Stimulated activated CD4-positive, alpha-beta T cell treated with anti-CD3 and anti-CD28 coated beads, Interleukin-1b, Interleukin-23, amount 100 ng/mL, for 1 hour (primary cell): ENCODE data around the gene RBP3.
"Not testable (repeated sequence)": the region's sequence is repeated elsewhere in the genome, so short reads cannot be mapped to it uniquely, and the experiment has no call there.

Experiments used
- DNase-seq, 2 donors: peaks; one replicate each; pipeline ENCODE4 v3.0.0-alpha.2; 2020; ENCODE audit warnings: low read depth in 2 of 2

RBP3 gene

DNA sequence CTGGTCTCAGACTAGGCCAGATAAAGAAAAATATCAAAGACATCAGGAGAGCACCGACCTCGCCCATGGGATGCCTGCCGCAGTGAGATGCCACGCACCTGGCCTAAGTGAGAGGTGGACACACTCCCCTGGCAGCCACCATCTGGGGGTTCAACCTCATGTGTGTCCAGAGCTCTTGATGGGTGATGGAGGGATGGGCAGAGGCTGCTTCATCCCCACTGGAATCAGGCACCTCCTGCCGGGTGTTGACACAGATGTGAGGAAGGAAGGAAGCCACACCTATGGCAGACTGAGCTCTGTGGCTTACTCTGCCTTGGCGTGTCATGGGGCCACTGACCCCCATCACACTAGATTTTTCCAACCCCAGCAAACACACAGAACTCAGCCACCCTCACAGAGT lies 24.6 kb downstream of the RBP3 start:
- no peak for DNase-seq

DNA sequence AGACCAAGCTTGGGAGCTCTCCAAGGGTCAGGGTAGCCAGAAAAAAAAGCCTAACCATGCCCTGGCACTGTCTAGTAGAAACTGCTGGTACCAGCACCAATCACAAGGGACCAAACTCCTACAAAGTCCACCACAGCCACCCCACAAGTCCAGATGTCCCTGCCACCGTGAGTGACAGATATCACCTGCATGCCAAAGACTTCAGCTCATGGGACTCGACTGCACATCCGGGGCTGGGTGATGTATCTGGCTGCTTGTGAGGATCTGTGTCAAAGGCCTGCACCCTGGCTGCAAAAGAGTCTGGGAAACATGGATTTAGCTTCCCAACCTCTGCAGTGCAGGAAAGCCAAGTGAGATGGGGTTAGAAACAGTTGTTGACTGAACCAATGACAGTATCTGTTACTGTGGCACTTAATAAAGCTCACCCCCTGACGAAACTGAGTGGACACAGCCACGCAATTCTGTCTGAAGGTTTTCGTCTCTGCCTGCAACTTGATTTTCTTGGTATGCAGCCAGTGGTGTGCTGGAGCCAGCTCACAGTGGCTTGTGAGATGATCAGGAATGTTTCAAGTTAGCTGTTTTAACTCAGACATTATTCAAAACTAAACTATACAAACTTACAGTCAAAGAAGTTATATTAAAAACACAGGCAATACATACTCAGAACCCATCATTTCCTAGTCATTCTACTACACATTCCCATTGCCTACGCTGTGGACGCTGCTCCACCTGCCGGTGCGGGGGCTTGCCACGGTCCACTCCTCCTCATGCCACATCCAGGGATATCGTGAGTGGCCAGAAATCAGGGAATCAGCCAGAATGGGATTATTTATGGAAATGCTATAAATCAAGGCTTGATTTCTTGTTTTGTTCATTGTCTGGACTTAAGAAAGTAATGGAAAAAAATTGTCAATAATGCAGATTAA lies 26.7 kb downstream of the RBP3 start:
- no peak for DNase-seq

DNA sequence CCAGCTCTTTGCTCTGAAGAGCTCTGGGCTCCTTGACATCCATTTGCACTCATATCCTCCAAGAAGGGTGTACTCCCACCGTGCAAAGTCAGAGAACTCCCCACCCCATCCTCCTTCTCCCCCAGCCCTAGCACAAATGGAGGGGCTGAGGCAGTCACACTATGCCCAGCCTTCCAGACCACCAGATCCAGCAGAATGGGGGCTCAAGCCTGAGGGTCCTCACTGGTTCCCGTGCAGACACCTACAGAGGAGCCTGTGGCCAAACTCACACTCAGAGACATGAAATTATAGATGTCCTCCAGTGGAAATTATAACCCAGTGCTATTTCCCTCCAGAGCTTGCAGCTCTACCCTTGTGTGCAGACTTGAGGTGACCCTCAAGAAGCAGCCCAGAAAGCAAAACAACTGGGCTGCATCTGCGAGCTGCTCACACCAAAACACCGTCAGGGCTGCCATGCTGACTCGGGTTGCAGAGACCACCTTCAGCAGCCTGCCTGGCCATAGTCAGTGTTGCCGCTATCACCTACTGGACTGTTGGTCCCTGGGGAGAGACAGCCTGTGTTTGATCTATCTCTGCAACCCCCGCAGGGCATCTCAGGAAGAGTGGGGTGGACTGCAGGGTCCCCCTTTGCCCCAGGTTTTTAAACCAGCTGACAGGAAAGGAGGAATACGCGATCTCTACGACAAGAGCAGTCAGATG lies 28.5 kb downstream of the RBP3 start:
- no peak for DNase-seq

DNA sequence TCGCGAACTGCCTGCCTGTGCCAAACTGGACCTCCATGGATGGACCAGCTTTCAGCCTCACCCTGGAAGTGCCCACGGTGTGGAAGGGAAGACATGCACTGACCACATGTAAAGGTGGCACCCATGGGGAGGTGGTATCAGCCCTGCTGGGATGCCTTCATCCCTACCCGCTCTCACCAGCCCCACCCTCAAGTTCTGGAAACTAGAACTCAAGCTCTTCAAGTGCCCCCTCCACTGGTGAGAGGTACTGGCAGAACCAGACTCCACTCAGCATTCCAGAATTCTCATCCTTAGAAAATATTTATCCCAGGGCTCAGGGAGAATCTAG lies 30.0 kb downstream of the RBP3 start:
- DNase-seq, result no peak

DNA sequence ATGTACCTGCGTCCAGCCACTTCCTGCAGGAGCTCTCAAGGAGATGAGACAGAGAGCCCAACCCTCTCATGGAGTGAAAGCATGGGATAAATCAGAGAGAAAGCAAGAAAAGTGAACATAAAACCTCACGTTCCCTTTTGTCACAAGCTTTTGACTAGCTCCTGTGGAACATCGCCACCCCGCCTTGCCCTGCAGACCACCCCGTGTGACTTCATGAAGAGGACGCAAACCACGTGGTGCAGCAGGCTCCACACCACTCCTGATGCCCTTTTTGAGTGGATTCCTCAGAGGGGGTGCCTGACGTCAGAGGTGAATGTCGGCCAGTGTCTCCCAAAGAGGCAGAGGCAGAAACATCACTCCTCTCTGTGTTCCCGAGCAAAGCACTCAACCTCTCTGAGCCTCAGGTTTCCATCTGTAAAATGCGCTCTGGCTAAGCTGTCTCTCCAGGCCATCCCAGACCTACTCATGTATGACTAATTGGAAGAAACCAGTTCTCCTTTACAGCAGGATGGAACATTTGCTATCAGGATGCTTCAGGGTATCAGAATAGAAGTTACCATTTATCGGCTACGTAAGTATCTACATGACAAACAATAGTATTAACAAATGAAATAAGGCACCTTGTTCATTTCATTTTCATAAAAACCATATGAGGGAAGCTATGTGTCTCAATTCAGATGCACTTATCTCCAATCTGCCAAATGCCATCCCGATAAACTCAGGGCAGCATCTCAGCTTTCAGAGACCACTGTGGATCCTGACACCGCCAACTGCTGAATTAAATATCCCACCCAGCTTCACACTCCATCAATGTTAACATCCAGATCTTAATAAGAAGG lies 30.7 kb downstream of the RBP3 start:
- no peak for DNase-seq

DNA sequence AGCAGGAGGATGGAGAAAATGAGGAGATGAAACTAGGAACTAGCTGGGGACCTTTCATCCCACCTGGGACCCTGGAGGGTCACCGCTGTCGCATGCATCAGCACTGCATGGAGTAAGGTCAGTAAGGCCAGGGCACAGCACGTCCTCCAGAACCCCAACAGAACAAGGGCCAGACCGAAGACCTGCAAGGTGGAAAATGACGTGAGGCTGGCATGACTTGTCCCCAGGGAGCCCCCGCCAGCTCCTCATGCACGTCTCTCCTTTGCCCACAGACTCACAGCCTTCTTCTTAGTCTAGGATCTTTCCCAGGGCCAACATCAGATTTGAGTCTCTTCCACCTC lies 31.3 kb downstream of the RBP3 start:
- DNase-seq, result no peak

DNA sequence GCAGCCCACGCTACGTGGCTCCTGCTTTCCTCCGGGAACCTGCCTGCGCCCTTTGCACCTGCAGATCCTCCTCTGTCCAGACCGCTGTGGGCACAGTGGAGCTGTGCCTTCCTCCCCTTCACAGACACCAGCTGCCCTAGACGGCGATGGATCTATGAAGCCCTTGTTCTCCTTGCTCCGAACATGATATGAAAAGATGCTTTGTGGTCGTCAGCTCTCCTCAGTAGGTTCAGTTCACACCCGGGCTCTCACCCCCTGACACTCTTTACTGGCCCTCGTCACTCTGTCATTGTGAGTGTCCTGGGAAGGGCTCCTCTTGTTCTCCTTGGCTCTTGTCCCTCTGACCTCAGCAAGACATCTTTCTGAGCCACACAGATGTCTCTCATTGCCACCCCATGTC lies 31.7 kb downstream of the RBP3 start:
- no peak for DNase-seq

DNA sequence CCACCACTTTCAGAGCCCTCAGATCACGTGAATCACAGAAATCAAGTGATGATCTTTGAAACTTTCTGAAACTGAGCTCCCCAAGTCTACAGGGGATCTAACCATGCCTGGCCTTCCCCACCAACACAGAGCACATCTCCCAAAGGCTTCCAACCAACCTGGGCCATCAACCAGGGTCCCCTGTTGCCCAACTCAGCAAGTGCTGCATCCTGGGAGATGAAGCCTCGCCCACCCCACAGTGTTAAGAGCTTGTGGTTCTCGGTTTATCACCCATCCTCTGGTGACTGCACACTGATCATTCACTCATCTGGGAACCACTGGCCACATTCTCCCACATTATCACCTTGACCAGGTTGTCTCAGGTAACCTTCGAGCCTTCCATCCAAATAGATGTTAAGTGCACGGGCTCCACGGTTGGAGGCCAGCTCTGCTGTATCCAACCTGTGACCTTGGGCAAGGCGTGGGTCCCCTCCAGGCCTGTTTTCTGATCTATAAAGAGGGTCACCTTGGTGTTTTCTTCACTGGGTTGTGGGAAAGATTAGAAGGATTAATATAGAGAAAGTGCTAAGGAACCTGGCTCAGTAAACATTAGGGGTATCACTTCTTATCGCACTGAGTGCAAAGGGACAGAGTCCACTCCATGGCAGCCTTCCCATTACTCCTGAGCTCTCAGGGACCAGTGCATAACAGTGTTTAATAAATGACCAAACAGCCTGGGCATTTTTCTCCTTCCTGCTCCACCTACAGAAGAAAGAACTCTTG lies 32.4 kb downstream of the RBP3 start:
- DNase-seq, result no peak

DNA sequence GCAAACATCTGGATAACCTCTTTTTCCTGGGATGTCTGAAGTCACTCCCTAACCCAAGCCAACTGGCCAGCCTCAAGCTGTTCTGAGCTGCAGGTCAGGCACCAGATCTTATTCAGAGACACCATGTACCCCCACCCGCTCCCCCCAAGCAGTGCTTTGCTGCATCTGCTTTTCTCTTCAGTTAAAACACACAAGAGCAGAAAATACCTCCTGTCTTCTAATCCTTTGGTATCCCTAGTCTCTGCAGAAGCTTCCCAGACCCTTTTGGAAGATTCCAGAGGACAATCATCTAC lies 32.9 kb downstream of the RBP3 start:
- no peak for DNase-seq

DNA sequence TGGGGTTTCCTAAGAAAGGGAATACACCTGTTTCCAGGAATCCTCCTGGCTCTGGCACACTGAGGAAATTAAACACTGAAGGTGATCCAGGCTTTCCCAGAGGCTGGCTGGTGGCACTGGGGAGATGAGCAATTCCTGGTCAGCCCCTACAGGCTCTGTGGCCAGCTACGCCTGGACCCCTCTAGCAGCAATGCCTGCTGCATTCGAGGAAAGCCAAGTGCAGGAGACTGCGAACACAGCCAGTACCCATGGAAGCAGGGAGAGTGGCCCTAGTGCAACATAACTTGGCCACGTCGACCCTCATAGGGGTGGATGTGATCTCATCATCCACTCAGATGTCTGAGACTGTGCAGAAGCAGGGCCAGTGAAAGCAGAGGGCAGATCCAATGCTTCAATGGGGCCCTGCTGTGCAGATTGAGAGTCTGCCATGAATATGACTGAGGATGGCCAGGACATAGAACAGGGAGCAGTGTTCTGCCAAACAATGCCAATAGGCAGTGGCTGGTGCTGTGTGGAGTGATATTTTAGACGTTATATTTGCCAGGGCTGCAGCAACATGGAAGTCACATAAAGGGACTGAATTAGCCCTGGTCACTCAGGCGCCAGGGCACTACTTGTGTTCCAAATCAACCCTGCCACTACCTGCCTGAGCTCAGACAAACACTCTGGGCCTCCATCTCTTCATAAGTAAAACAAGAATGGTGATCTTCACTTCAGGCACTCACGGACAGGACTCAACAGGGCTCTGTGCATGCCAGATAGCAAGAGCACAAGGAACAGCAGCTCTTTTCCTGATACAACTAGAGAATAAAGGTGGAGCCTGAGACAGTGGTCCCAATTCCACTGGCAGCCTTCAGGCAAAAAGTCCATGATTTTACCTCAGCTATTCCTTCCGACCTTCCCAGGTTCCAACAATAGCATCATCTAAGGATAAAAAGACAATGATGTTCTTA lies 33.5 kb downstream of the RBP3 start:
- no peak for DNase-seq

DNA sequence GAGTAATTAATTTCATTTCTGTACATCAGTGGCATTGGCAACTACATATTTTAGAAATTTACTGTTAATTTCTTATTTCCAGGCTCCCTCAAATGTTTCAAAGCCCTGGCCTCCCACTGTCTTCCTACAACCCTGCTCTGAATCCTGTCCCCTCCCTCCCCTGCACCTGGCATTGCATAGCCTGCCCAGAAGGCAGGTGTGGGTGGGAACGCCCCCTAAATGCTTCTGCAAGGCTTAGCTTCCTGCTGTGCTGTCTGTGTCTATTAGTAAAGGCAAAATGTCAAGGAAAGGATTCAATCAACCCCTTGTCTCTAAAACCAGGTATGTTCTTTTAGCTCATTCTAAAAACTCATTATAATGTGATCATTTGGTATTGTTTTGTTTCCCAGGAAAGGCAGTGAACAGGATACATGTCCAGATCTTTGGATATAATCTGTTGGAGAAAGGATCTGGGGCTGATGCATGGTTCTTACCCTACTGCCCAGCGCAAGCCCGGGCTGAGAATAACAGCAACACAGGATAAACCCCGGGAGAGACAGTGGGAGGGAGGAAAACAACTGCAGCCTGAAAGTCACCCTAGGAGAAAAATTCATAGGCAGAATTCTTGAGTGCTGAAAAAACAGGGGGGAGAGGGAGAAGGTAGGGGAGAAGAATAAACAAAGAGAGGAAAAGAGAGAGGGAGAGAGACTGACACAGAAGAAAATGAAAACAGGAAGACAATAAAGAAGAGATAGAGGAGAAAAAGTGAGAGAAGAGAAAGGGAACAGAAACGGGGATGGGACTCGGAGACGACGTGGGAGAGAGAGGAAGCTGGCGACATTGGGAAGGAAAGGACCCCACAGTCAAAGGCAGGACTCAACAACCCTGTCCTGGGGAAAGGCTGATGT lies 35.3 kb downstream of the RBP3 start:
- no peak for DNase-seq

DNA sequence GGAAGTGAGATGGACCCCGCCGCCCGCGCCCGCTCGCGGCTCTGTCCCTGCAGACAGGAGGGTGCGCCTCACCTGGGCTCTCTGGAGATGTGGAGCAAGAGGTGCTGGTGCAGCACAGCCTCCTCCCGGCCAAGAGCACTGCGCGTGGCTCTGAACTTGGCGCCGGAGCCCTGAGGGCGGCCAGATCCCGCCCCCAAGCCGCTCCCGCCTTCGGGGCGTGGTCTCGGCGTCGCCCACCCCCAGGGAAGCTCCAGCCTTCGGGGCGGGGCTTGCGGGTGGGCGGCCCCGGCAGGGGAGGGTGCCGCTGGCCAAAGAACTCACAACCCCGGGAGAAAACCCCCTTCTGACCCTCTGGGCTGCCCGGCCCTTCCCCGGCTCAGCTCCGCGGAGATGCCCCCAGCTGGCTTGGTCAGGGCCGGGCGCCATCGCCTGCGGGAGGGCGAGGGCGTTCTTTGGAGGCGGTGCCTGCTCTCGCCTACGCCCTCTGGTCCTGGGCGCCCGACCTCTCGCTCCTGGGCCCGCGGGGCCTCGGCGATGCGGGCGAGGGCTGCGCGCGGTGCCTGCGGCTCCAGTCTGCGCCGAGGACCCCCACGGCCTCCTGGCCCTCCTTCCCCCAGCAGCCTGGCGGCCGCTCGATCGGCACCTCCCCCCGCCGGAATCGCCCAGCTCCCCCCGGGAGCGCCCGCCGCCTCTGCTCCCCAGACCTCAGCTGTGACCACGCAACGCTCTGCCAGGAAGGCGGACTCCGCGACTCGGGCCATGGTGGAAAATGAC lies 36.2 kb downstream of the RBP3 start, which contains the start of gene ZNF488:
Gene ZNF488, minus strand, starts transcription at position 146 of the 774 bp plus-strand sequence. CDS start 15,464 bp downstream, outside the sequence.
- peak; percentile 30 to 60 for DNase-seq

DNA sequence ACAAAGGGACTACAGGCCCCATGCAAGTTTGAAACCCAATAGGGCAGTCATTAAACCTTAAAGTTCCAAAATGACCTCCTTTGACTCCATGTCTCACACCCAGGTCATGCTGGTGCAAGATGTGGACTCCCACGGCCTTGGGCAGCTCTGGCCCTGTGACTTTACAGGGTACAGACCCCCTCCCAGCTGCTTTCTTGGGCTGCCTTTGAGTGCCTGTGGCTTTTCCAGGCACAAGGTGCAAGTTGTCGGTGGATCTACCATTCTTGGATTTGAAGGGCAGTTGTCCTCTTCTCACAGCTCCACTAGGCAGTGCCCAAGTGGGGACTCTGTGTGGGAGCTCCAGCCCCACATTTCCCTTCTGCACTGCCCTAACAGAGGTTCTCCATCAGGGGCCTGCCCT lies 37.9 kb downstream of the RBP3 start:
- not testable (repeated sequence) for DNase-seq

DNA sequence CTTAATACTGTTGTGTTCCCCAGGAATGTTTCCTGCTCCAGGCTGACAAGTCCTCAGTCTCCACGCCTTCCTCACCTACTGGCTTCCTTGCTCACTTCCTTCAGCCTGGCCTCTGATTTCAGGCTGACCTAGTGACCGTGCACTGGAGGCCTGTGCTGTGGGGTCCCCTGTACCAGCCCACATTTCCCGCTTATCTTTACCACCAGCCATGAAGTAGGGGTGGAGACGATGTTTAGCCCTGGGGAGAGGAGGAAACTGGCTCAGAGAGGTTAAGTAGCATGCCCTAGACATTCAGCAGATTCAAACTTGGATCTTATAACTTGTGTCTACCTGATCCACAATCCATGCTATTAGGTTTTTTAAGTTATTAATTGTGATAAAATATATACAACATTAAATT lies 40.7 kb downstream of the RBP3 start:
- no peak for DNase-seq

DNA sequence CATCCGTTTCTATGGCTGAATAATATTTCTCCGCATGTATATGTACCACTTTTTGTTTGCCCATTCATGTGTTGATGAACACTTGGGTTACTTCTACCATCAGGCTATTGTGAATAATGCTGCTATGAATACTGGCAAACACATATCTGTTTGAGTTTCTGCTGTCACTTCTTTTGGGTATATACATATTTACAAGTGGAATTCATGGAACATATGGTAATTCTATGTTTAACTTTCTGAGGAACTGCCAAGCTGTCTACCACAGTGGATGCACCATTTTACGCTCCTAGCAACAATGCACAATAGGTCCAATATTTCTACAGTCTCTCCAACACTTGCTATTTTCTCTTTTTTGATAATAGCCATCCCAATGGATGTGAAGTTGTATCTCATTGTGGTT lies 41.5 kb downstream of the RBP3 start:
- no peak for DNase-seq

DNA sequence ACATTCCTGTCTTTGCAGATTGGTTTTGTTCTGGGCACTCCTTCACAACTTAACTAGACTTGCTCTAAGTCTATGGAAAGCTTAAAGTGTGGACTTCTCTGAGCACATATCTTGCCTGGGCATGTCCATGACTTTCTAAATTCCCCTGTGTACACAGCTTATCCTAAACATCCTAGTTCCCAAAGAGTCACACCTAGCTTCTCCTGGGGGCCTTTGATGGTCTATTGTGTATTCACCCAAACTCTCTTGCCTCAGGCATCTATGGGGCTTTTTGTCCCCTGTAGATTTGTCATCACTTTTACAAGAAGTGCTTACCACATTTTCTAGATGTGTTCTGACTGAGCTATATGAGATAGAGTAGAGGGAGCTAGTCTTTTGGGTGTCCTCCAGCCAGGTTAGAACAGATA lies 48.2 kb downstream of the RBP3 start:
- no peak for DNase-seq

DNA sequence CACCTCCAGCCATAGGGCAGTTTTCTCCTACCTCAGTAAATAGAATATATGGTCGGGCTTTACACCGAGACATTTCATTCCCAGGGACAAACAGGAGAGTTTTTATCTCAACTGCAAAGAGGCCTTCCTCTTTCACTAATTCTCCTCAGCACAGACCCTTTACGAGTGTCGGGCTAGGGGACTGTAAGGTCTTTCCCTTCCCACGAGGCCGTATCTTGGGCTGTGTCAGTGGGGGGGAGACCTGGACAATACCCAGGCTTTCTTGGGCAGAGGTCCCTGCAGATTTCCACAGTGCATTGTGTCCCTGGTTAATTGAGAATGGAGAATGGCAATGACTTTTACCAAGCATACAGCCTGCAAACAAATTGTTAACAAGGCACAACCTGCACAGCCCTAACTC lies 49.1 kb downstream of the RBP3 start:
- DNase-seq, result no peak

DNA sequence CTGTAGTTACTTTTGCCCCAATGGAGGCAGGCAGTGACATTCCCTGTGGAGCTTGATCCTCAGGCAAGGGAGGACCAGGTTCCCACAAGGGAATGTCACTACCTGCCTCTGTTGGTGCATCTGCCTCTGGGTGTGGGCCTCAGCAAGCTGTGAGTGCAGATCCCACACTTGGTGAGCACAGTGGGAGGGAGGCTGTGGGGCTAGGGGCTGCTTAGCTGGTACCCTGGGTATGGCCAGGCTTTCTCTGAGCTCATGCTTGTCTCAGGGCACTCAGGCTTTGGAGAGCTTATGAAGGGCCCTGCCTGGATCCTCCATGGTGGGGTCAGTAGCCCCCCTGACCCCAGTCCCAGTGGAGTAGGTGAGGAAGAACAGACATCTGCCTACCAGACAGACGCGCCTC lies 52.1 kb downstream of the RBP3 start:
- no peak for DNase-seq

DNA sequence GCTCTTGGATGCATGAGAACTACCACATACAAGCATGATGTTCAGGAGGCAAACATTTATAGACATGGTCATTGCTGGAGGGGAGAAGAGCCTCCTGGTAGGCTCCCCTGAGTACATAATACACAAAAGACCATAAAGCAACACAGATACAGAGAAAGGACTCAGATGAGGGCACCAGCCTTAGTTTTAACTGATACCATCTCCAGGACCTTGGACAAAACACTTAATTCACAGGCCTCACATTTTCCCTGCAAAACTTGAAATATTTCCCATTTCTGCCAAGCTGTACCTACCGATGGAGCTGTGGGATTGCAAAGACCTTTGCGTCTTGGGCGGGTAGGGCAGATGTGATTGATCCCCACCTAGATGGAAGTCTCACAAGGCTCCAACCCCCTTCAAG lies 52.6 kb downstream of the RBP3 start:
- DNase-seq, result no peak
